Uterus (tissue), 2 donors: ENCODE results near the gene PACSIN2.

Source experiments
- POLR2A ChIP-seq, 2 donors: fragments of 450-650 bp; IDR thresholded peaks; one replicate each; pipeline ENCODE4 v1.6.1; 2016; ENCODE audit warnings: antibody characterized with exemption in 2 of 2, mild to moderate bottlenecking in 1 of 2, moderate library complexity in 1 of 2
- TF ChIP-seq, protein P1 (sequence below), 4 experiments: fragments of 200-600 bp in 2 of 4; fragments of 450-650 bp in 2 of 4; sonication (generic) in 2 of 4; IDR thresholded peaks; one replicate each; pipeline ENCODE4 v1.5.1; 2016 to 2019; ENCODE audit warnings: antibody characterized with exemption in 4 of 4, mild to moderate bottlenecking in 2 of 4, moderate library complexity in 1 of 4

DNA sequence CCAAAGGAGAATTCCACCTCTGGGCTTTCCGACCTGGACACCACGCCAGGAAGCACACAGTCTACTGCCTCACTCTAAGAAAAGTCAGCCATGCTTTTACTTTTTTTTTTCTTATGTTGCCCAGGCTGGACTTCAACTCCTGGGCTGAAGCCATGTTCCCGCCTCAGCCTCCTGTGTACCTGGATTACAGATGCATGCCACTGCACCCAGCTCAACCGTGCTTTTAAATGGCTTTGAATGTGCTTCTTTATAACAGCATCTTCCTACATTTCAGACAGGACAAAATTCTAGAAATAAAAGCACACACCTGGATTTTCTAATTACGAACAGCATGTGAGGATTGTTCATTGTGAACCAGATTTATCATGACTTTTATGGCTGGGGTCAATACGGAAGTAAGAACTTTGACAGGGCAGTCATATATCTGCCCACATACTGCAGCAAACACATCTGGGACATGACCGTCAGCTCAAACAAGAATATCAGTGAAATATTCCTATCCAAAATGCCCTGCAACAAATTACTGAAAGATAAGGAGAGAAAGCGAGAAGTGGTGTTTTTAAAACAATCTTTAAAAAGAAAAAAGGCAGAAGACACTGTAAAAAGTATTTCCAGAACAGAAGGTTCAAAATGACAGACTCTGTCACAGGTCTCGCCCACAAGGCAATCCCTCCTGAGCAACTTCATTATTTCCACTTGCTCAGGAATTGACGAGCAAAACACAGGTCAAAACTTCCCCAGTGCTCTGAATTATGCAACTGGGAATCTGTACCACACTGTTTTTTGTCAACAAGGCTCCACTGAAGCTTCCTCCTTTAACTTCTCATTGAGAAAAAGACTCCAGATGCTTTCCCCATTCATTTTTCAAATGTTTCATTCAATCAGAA lies 42.1 kb downstream of the PACSIN2 start:
- no peak for TF ChIP-seq POLR2A (IDR thresholded peaks at IDR 0.05)
- TF ChIP-seq, protein P1, sequence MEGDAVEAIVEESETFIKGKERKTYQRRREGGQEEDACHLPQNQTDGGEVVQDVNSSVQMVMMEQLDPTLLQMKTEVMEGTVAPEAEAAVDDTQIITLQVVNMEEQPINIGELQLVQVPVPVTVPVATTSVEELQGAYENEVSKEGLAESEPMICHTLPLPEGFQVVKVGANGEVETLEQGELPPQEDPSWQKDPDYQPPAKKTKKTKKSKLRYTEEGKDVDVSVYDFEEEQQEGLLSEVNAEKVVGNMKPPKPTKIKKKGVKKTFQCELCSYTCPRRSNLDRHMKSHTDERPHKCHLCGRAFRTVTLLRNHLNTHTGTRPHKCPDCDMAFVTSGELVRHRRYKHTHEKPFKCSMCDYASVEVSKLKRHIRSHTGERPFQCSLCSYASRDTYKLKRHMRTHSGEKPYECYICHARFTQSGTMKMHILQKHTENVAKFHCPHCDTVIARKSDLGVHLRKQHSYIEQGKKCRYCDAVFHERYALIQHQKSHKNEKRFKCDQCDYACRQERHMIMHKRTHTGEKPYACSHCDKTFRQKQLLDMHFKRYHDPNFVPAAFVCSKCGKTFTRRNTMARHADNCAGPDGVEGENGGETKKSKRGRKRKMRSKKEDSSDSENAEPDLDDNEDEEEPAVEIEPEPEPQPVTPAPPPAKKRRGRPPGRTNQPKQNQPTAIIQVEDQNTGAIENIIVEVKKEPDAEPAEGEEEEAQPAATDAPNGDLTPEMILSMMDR (IDR thresholded peaks at IDR 0.05): no peak
